Breast epithelium (tissue), 3 donors: ENCODE measurements around the gene DNAH10.

ENCODE experiments used
- POLR2A ChIP-seq: fragments of 450-650 bp; IDR thresholded peaks from one replicate; pipeline ENCODE4 v1.6.1; 2016; ENCODE audit warnings: antibody characterized with exemption, mild to moderate bottlenecking, moderate library complexity
- POLR2AphosphoS5 ChIP-seq, 3 donors: sonication (generic); formaldehyde crosslinking; IDR thresholded peaks; one replicate each; pipeline ENCODE4 v1.6.1; 2017; ENCODE audit warnings: antibody characterized with exemption in 3 of 3
- TF ChIP-seq, protein P1 (sequence below), 3 donors: fragments of 450-650 bp; IDR thresholded peaks; one replicate each; pipeline ENCODE4 v1.5.1; 2016 to 2017; ENCODE audit warnings: antibody characterized with exemption in 3 of 3, mild to moderate bottlenecking in 3 of 3, moderate library complexity in 3 of 3

DNA sequence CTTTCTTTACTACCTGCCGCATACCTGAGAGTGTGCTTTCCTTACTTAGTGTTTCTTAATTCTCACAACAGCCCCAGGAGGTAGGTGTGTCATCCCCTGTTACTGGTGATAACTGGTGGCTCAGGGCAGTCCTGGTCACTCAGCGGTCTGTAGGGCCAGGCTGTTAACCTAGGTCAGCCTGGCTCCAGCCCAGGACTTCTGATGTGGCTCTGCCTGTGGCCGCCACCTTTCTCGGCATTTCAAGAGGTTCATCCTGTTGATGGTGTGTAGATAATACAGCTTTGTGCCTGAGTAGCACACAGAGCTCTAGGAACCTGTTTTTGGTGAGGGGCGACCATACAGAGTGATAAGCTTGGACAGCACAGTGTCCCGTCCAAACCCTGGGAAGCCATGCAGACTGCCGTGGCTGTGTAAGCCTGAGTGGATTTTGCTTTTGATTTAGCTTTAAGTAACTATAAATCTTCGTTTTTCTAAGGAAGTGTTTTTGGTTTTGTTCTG lies 11.9 kb upstream of the DNAH10 start:
- TF ChIP-seq, protein P1, sequence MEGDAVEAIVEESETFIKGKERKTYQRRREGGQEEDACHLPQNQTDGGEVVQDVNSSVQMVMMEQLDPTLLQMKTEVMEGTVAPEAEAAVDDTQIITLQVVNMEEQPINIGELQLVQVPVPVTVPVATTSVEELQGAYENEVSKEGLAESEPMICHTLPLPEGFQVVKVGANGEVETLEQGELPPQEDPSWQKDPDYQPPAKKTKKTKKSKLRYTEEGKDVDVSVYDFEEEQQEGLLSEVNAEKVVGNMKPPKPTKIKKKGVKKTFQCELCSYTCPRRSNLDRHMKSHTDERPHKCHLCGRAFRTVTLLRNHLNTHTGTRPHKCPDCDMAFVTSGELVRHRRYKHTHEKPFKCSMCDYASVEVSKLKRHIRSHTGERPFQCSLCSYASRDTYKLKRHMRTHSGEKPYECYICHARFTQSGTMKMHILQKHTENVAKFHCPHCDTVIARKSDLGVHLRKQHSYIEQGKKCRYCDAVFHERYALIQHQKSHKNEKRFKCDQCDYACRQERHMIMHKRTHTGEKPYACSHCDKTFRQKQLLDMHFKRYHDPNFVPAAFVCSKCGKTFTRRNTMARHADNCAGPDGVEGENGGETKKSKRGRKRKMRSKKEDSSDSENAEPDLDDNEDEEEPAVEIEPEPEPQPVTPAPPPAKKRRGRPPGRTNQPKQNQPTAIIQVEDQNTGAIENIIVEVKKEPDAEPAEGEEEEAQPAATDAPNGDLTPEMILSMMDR (IDR thresholded peaks at IDR 0.05): no peak
- TF ChIP-seq POLR2A (no peak), POLR2AphosphoS5 (IDR thresholded peaks at IDR 0.05) (no peak)
